WI38 (cell line): ENCODE results near the gene TNC.

Experiments
- H3K4me3 ChIP-seq: 2 replicates; pipeline ENCODE4 v1.5.1; 2011; ENCODE audit warnings: low read depth, mild to moderate bottlenecking, control low read depth, low read length
- CTCF ChIP-seq: IDR thresholded peaks from 2 replicates; pipeline ENCODE4 v1.5.1; 2012; ENCODE audit warnings: low read depth, mild to moderate bottlenecking, control low read depth, low read length

TNC gene

GRCh38 chr9:114973216-114973615 lies 144.7 kb downstream of the TNC start:
- no peak overlapping the region for H3K4me3 ChIP-seq
- TF ChIP-seq CTCF, result no peak

GRCh38 chr9:114972510-114973136 lies 145.3 kb downstream of the TNC start:
- no peak overlapping the region for H3K4me3 ChIP-seq
- TF ChIP-seq CTCF, result no peak
